GM10248 (cell line): ENCODE data around the gene PID1.
"Not testable (repeated sequence)": the region's sequence is repeated elsewhere in the genome, so short reads cannot be mapped to it uniquely, and the experiment has no call there.

ENCODE experiments used
- CTCF ChIA-PET: fragments of 300-600 bp; sonication (Branson Sonifier 250); formaldehyde crosslinking; extraction: SDS; loops from one replicate; lab custom pipeline; 2021; ENCODE audit warnings: antibody characterized with exemption; lab: Yijun Ruan, JAX
- POLR2A ChIA-PET: fragments of 350-650 bp; sonication (Branson Sonifier 250); formaldehyde crosslinking; extraction: SDS; loops from one replicate; lab custom pipeline; 2020; ENCODE audit warnings: antibody characterized with exemption; lab: Yijun Ruan, JAX
- DNase-seq: peaks from one replicate; pipeline ENCODE4 v3.0.0; 2012; ENCODE audit errors: extremely low spot score
- CTCF ChIP-seq: IDR thresholded peaks from 2 replicates; pipeline ENCODE4 v1.5.1; 2012; ENCODE audit warnings: mild to moderate bottlenecking, low read depth; ENCODE audit errors: extremely low read depth, missing control alignments, control extremely low read depth

Gene PID1

GRCh38 chr2:229083606-229084340 lies 187.3 kb downstream of the PID1 start:
- TF ChIP-seq CTCF: no peak
- ChIA-PET CTCF (interaction anchor here (1.0 to 1.1 kb wide), 2 partner anchors 12 to 16 kb away, joined by 3 to 4 read pairs; no protein-coding TSS in a partner anchor), POLR2A (no interaction called here)
- DNase-seq: no peak

DNA sequence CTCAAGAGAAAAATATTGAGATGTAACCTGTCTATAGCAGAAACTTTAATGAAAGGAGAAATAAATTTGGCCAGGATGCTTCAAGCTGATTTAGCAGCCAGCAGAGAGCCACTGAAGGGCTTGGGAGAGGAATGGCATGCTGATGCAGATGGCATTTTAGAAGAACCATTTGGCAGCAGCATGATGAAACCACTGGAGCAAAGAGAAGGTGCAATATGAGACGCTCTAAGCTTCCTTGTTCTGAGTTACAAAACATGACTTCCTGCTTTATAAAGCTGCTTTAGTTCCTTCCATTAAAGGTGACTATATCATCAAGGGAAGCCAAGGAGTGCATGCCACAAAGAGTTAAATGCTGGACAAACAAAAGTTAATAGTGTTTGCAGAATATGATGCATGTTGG lies 189.7 kb downstream of the PID1 start:
- no peak for TF ChIP-seq CTCF
- no peak for DNase-seq
- ChIA-PET CTCF (interaction anchor here (0.8 kb wide), 1 partner anchor 30 kb away, joined by 3 read pairs; no protein-coding TSS in a partner anchor), POLR2A (no interaction called here)

DNA sequence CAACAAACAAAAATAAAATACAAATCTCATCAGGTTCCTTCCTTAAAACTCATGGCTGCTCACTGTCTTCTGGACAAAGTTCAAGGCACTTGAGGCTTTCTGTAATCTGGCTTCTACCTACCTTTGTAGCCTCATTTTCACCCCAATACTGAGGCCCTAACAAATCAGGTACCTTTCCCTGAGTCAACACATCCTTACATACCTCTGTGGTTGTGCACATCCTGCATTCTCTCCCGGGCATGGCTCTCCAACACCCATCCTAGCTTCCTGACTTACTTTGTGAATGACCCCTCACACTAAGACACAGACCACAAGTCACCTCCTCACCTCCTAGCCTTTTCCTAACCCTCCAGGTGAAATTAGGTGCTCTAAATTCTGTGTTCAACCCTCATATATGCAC lies 190.9 kb downstream of the PID1 start:
- no peak for TF ChIP-seq CTCF
- ChIA-PET CTCF (no interaction called here), POLR2A (no interaction called here)
- DNase-seq: no peak

DNA sequence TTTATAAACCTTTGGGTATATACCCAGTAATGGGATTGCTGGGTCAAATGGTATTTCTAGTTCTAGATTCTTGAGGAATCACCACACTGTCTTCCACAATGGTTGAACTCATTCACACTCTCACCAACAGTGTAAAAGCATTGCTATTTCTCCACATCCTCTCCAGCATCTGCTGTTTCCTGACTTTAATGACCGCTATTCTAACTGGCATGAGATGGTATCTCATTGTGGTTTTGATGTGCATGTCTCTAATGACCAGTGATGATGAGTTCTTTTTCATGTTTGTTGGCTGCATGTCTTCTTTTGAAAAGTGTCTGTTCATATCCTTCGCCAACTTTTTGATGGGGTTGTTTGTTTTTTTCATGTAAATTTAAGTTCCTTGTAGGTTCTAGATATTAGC lies 194.2 kb downstream of the PID1 start:
- DNase-seq, CTCF ChIA-PET, POLR2A ChIA-PET: not testable (repeated sequence)

- CTCF ChIA-PET: no interaction called here
- POLR2A ChIA-PET: no interaction called here
- DNase-seq: no peak
- TF ChIP-seq CTCF: no peak
These were observed 197.2 kb downstream of the PID1 start for GRCh38 chr2:229073935-229074334.

- DNase-seq: no peak
- no peak for TF ChIP-seq CTCF
- ChIA-PET CTCF (no interaction called here), POLR2A (no interaction called here)
These were observed 199.7 kb downstream of the PID1 start for GRCh38 chr2:229071292-229071976.
